A549 (cell line): ENCODE data around the gene CLIC4. TPM values are rescaled to one million over a fixed set of nuclear protein-coding genes. Genes with fewer than 3 reads are reported as not detected.

Experiments used
- ATAC-seq, 2 experiments: fragments of 200-7000 bp in 1 of 2; fragments of >200 bp in 1 of 2; cut with Nextera tagmentation in 1 of 2; cut with Tn5 transposase in 1 of 2; 3 replicates each; pipeline versions ENCODE4 v1.8.0 to v1.9.1; 2018 to 2020; ENCODE audit warnings: mild to moderate bottlenecking in 1 of 2, moderate library complexity in 1 of 2
- CTCF ChIA-PET: fragments of 300-600 bp; sonication (Branson Sonifier 250); formaldehyde crosslinking; extraction: SDS; loops from one replicate; lab custom pipeline; 2021; ENCODE audit warnings: antibody characterized with exemption, inconsistent platforms; lab: Yijun Ruan, JAX
- POLR2A ChIA-PET: fragments of 350-600 bp; formaldehyde crosslinking; extraction: SDS; loops from one replicate; lab custom pipeline; 2021; ENCODE audit warnings: antibody characterized with exemption, inconsistent platforms; lab: Yijun Ruan, JAX
- DNase-seq, 2 experiments: peaks; one replicate each; pipeline versions ENCODE4 v3.0.0 to v3.0.0-alpha.2; 2011 to 2016; ENCODE audit warnings: low read depth in 1 of 2, low spot score in 1 of 2
- FAIRE-seq: peaks from 2 replicates; lab custom pipeline; 2011; peaks lifted over from hg19 to GRCh38; lab: Jason Lieb, UNC
- H3K27ac ChIP-seq, 2 experiments: fragments of >200 bp; sonication (Bioruptor Twin); formaldehyde crosslinking; 3 replicates each; pipeline ENCODE4 v1.5.1; 2016 to 2017
- H3K4me1 ChIP-seq: fragments of >200 bp; sonication (Bioruptor Twin); formaldehyde crosslinking; 3 replicates; pipeline ENCODE4 v1.6.1; 2016
- H3K4me2 ChIP-seq: fragments of >200 bp; sonication (Bioruptor Twin); formaldehyde crosslinking; 3 replicates; pipeline ENCODE4 v1.6.1; 2016
- H3K4me3 ChIP-seq: fragments of >200 bp; sonication (Bioruptor Twin); formaldehyde crosslinking; 3 replicates; pipeline ENCODE4 v1.5.1; 2016
- H3K9me3 ChIP-seq: fragments of >200 bp; sonication (Bioruptor Twin); formaldehyde crosslinking; 3 replicates; pipeline ENCODE4 v1.6.1; 2016
- ATOH8 ChIP-seq: fragments of 250-450 bp; sonication (Bioruptor Pico); IDR thresholded peaks from 2 replicates; pipeline ENCODE4 v1.5.0; 2020; ENCODE audit warnings: low read depth, mild to moderate bottlenecking, moderate library complexity
- BCL3 ChIP-seq: fragments of >200 bp; sonication (Bioruptor Twin); formaldehyde crosslinking; IDR thresholded peaks from 3 replicates; pipeline ENCODE4 v1.6.1; 2016
- CBX2 ChIP-seq: fragments of 200-600 bp; sonication (generic); IDR thresholded peaks from 2 replicates; pipeline ENCODE4 v1.6.1; 2016; ENCODE audit warnings: low read depth, mild to moderate bottlenecking, borderline replicate concordance
- CHD4 ChIP-seq: fragments of 200-600 bp; sonication (generic); IDR thresholded peaks from 2 replicates; pipeline ENCODE4 v1.6.1; 2016; ENCODE audit warnings: antibody characterized with exemption, mild to moderate bottlenecking, borderline replicate concordance
- CTCF ChIP-seq: fragments of >200 bp; sonication (Bioruptor Twin); formaldehyde crosslinking; IDR thresholded peaks from 3 replicates; pipeline ENCODE4 v1.5.1; 2016
- E2F6 ChIP-seq: IDR thresholded peaks from 2 replicates; pipeline ENCODE4 v1.6.1; 2012; ENCODE audit warnings: low read depth, borderline replicate concordance
- EP300 ChIP-seq, 2 experiments: fragments of >200 bp; sonication (Bioruptor Twin); formaldehyde crosslinking; IDR thresholded peaks; 2 replicates in 1 of 2; 3 replicates in 1 of 2; pipeline ENCODE4 v1.6.1; 2016 to 2017
- HOXA7 ChIP-seq: fragments of 250-450 bp; sonication (Bioruptor Pico); IDR thresholded peaks from 2 replicates; pipeline ENCODE4 v1.5.0; 2020; ENCODE audit warnings: mild to moderate bottlenecking, moderate library complexity
- MYC ChIP-seq: IDR thresholded peaks from 2 replicates; pipeline ENCODE4 v1.6.1; 2012; ENCODE audit warnings: mild to moderate bottlenecking, inconsistent platforms, low read length, improper control_type of control experiment, borderline replicate concordance
- NR3C1 ChIP-seq: fragments of >200 bp; sonication (Bioruptor Twin); formaldehyde crosslinking; IDR thresholded peaks from 3 replicates; pipeline ENCODE4 v1.6.1; 2017
- POLR2A ChIP-seq: IDR thresholded peaks from 2 replicates; pipeline ENCODE4 v1.6.1; 2012; ENCODE audit warnings: mild to moderate bottlenecking, low read length
- POLR2AphosphoS2 ChIP-seq: conservative IDR thresholded peaks from 2 replicates; pipeline ENCODE4 v1.6.1; 2012; ENCODE audit warnings: low read length, improper control_type of control experiment, inconsistent platforms
- RARB ChIP-seq: fragments of 250-450 bp; sonication (Bioruptor Pico); IDR thresholded peaks from 2 replicates; pipeline ENCODE4 v1.8.0; 2021; ENCODE audit warnings: mild to moderate bottlenecking, moderate library complexity
- RCOR1 ChIP-seq: fragments of 150-350 bp; IDR thresholded peaks from 2 replicates; pipeline ENCODE4 v1.6.1; 2014; ENCODE audit warnings: antibody characterized with exemption, low read length, low read depth
- WGBS: methylation state at CpG from one replicate; pipeline ENCODE4 v1.1.6; 2017; ENCODE audit errors: missing lambda C conversion rate; 5-methylcytosine and 5-hydroxymethylcytosine counted together
- polyA plus RNA-seq, 4 experiments: library from polyadenylated mRNA; depleted of rRNA in 3 of 4; stranded (reverse); fragments of >200 nt; fragmentation: RNase III in 1 of 4; extraction: RNeasy Plus Mini Kit Qiagen cat#74134 plus additional on column Dnase treatment in 1 of 4; gene quantifications; 2 replicates in 3 of 4; 3 replicates in 1 of 4; pipeline ENCODE4 v1.2.3, GENCODE V29; 2011 to 2017
- TF ChIP-seq, protein P1 (sequence below): IDR thresholded peaks from 2 replicates; pipeline ENCODE4 v1.6.1; 2012

CLIC4 gene
- polyA plus RNA-seq, 2 of the 4 experiments (the other 2 are of a cell fraction), result 52.1 to 97.4 TPM

DNA sequence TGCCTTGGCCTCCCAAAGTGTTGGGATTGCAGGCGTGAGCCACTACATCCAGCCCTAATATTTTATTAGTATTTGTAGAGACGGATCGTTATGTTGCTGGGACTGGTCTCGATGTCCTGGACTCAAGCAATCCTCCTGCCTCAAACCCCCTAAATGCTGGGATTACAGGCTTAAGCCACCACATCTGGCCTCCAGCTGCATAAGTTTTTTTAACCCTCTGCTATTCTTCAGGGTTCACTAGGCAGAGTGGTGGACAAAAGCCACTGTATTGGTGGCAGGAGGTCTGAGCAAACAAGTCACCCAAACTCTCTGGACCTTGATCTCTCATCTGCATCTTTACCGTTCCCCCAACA lies 10.1 kb upstream of the CLIC4 start:
- DNase-seq, result no peak
- Histone ChIP-seq H3K27ac (peak overlapping the region in 1 of 2 experiments; percentile 45; a peak in 1 of 6 replicates), H3K4me2 (peak overlapping the region; percentile 41; the same call in 1 of the 3 replicates), H3K4me3 (no peak overlapping the region), H3K4me1 (peaks cover 14% of the 10 kb centered on the region; the same call in 2 of the 3 replicates), H3K9me3 (no peaks in the 10 kb centered on the region)
- no peak for FAIRE-seq
- no peak for TF ChIP-seq CTCF
- no peak for TF ChIP-seq HOXA7 (CRISPR knock-in tag)
- ChIA-PET POLR2A (no interaction called here), CTCF (no interaction called here)
- peak; percentile 24 to 41; a peak in 2 of 6 replicates for ATAC-seq
- WGBS, result 80% methylated on average over 5 of the region's 5 CpGs

DNA sequence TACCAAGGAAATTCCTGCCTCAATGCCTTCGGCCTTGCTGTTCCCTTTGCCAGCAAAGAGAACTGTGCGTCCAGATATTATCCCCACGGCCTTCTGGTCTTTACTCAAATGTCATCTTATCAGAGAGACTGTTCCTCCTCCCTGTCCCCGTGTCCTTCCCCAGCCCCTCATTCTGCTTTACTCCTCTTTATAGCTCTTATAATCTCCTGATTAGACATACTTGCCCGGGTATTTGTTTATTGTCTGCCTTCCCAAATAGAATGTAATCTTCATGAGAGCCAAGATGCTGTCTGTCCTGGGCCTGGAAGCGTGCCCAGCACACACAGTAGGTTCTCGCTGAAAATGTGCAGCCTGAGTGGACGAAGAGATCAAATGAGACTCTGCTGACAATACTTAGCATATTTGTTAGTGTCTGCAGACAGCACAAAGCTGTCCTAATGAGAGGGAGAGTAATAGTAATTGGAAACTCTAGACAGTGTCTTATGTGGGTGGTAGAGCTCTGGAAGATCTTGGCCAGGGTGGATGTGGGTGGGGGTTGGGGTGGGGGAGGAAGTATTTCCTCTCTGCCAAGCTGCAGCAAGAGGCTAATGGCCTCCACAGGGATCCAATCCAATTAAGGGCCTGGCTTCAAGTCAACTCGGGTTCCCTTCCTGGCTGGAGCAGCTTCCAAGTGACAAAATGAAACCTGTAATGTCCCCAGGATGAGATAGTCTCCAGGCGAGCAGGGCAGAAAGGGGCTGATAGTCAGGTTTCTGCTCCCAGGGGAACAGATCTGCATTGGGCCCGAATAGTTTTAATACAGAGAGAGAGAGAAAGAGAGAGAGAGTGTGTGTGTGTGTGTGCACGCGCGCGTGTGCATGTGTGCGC lies 9.5 kb upstream of the CLIC4 start:
- no peak overlapping the region for H3K4me3 ChIP-seq
- CTCF ChIA-PET, result no interaction called here
- FAIRE-seq, result no peak
- peak overlapping the region; percentile 26 to 45; a peak in 3 of 6 replicates for H3K27ac ChIP-seq
- H3K4me1 ChIP-seq, result peaks cover 14% of the 10 kb centered on the region; the same call in 2 of the 3 replicates
- no peak for DNase-seq
- POLR2A ChIA-PET, result interaction anchor here (1.3 kb wide), 1 partner anchor 9 kb away, joined by 3 read pairs; the partner anchor contains the start of gene CLIC4
- 65% methylated on average over 16 of the region's 16 CpGs for WGBS
- TF ChIP-seq RARB (CRISPR knock-in tag), result no peak
- TF ChIP-seq ATOH8, result no peak
- no peak for TF ChIP-seq RCOR1
- no peak for TF ChIP-seq MYC
- TF ChIP-seq BCL3, result no peak
- no peak for TF ChIP-seq POLR2AphosphoS2
- TF ChIP-seq E2F6, result no peak
- TF ChIP-seq HOXA7 (CRISPR knock-in tag), result no peak
- TF ChIP-seq CTCF, result no peak
- TF ChIP-seq NR3C1, result no peak
- no peak for TF ChIP-seq EP300 (IDR thresholded peaks at IDR 0.05)
- no peak for TF ChIP-seq POLR2A
- TF ChIP-seq CHD4, result no peak
- TF ChIP-seq CBX2, result no peak
- TF ChIP-seq, protein P1, sequence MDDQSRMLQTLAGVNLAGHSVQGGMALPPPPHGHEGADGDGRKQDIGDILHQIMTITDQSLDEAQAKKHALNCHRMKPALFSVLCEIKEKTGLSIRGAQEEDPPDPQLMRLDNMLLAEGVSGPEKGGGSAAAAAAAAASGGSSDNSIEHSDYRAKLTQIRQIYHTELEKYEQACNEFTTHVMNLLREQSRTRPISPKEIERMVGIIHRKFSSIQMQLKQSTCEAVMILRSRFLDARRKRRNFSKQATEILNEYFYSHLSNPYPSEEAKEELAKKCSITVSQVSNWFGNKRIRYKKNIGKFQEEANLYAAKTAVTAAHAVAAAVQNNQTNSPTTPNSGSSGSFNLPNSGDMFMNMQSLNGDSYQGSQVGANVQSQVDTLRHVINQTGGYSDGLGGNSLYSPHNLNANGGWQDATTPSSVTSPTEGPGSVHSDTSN, result no peak
- no peaks in the 10 kb centered on the region for H3K9me3 ChIP-seq
- peak in 1 of 2 experiments; percentile 62; a peak in 3 of 6 replicates for ATAC-seq
- H3K4me2 ChIP-seq, result peak overlapping the region; percentile 41; the same call in 2 of the 3 replicates
